Neural progenitor cell (in vitro differentiated cells): ENCODE results near the gene FCGR3B.
"Not testable (repeated sequence)": the region's sequence is repeated elsewhere in the genome, so short reads cannot be mapped to it uniquely, and the experiment has no call there.

Source experiments
- CTCF ChIP-seq: fragments of 200-600 bp; sonication (generic); IDR thresholded peaks from 2 replicates; pipeline ENCODE4 v1.5.1; 2017; ENCODE audit warnings: antibody characterized with exemption, mild to moderate bottlenecking
- EZH2phosphoT487 ChIP-seq: fragments of 200-600 bp; sonication (generic); IDR thresholded peaks from 2 replicates; pipeline ENCODE4 v1.6.1; 2017; ENCODE audit warnings: antibody characterized with exemption

GRCh38 chr1:161671045-161672020 is 40.4 kb upstream of the FCGR3B start:
- TF ChIP-seq CTCF, EZH2phosphoT487: not testable (repeated sequence)
